LNCaP clone FGC (cell line): ENCODE data around the gene ADAMTS19.

Experiments used
- DNase-seq: peaks from one replicate; pipeline ENCODE4 v3.0.0-alpha.2; 2011; ENCODE audit warnings: low read depth
- H3K4me3 ChIP-seq: 2 replicates; pipeline ENCODE4 v1.5.1; 2011; ENCODE audit warnings: mild to moderate bottlenecking, low read depth, low read length, control low read depth
- TF ChIP-seq, protein P1 (sequence below): IDR thresholded peaks from 2 replicates; pipeline ENCODE4 v1.5.1; 2012; ENCODE audit warnings: mild to moderate bottlenecking; ENCODE audit not compliant: control insufficient read depth, insufficient read depth; ENCODE audit errors: extremely low read depth

Gene ADAMTS19

DNA sequence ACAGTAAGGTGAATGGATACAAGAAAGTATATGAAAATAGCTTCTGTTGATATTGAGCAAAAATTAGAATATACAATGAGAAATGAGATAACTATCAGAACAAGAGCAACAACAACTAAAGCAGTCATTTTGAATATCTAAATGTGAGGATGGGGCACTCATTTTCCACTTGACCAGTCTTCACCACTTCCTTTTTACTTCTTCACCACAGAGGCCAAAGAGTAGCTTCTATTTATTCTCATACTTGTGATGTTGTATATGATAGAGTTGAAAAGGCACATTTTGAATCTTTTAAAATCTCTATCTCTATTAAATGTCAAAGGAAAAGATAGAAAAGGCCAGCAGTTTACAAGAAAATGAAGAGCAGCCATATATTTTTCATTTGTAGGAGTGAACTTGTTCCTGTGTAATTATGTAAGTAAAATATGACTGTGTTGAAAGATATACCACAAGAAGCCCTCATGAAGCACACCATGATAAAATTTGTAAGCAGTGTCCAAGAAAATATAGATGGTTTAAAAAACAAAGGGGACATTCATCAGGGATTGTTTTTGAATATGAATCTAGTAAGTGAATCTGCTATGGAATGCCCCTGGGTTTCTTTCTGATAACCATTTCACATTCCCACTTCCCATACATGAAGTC lies 39.2 kb downstream of the ADAMTS19 start:
- TF ChIP-seq, protein P1, sequence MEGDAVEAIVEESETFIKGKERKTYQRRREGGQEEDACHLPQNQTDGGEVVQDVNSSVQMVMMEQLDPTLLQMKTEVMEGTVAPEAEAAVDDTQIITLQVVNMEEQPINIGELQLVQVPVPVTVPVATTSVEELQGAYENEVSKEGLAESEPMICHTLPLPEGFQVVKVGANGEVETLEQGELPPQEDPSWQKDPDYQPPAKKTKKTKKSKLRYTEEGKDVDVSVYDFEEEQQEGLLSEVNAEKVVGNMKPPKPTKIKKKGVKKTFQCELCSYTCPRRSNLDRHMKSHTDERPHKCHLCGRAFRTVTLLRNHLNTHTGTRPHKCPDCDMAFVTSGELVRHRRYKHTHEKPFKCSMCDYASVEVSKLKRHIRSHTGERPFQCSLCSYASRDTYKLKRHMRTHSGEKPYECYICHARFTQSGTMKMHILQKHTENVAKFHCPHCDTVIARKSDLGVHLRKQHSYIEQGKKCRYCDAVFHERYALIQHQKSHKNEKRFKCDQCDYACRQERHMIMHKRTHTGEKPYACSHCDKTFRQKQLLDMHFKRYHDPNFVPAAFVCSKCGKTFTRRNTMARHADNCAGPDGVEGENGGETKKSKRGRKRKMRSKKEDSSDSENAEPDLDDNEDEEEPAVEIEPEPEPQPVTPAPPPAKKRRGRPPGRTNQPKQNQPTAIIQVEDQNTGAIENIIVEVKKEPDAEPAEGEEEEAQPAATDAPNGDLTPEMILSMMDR = no peak
- DNase-seq = no peak
- no peak overlapping the region for H3K4me3 ChIP-seq

- H3K4me3 ChIP-seq = no peak overlapping the region
- TF ChIP-seq, protein P1 = no peak
- no peak for DNase-seq
These were observed 40.0 kb downstream of the ADAMTS19 start for GRCh38 chr5:129500101-129500500.

DNA sequence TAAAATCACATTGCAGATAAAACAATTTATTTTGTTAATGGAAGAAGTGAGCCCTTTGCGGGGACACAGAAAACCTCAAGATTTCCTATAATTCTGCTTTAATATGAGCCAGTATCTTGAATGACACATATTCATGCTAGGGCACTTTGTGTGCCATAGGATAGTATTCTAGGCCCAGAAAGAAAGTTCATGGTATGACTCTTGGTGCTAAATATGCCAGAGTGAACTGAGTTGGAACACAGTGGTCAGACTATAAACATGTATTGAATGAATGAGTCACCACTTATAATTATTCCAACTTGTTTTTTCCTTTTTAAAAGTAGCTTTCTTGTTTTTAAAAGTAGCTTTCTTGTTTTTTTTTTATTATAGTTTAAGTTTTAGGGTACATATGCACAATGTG lies 46.0 kb downstream of the ADAMTS19 start:
- TF ChIP-seq, protein P1 = no peak
- H3K4me3 ChIP-seq = no peak overlapping the region
- DNase-seq = no peak

GRCh38 chr5:129506950-129507349 lies 46.9 kb downstream of the ADAMTS19 start:
- no peak overlapping the region for H3K4me3 ChIP-seq
- TF ChIP-seq, protein P1 = no peak
- DNase-seq = no peak

DNA sequence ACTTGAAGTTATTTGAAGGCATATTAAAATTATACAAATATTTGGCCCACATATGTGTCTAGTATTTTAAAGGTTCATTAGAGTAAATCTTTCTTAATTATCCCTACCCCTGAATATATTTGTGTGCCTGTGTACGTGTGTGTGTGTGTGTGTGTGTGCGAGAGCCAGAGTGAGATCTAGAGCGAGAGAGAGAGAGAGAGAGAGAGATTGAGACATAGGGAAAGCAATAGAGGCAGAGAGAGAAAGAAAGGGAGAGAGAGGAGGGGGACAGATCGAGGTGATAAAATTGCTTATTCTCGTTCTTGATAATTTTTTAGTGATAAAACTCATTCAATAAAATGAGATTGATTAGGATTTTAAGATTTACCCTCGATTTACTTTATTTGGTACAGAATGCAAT lies 47.4 kb downstream of the ADAMTS19 start:
- DNase-seq = no peak
- TF ChIP-seq, protein P1 = no peak
- H3K4me3 ChIP-seq = no peak overlapping the region

- TF ChIP-seq, protein P1 = no peak
- DNase-seq = no peak
These were observed 48.5 kb downstream of the ADAMTS19 start for GRCh38 chr5:129508606-129509005.

GRCh38 chr5:129509363-129509975 lies 49.4 kb downstream of the ADAMTS19 start:
- no peak for DNase-seq
- H3K4me3 ChIP-seq = no peak overlapping the region
- TF ChIP-seq, protein P1 = no peak

More at GRCh38 chr5:129508606-129509005, 48.5 kb downstream of the ADAMTS19 start:
- no peak overlapping the region for H3K4me3 ChIP-seq
